Endothelial cell of umbilical vein (primary cell): ENCODE data around the gene SAMD14. TPM values are rescaled to one million over a fixed set of nuclear protein-coding genes. Genes with fewer than 3 reads are reported as not detected.

Experiments used
- BruUV-seq: library from RNA; stranded (reverse); fragments of 400-500 nt; replicated peaks from 2 replicates; lab custom pipeline; 2021; lab: Mats Ljungman, UMichigan
- CTCF ChIA-PET: fragments of 300-600, 350-600 bp; sonication (Branson Sonifier 250); formaldehyde crosslinking; loops from one replicate; lab custom pipeline; 2021; ENCODE audit warnings: antibody characterized with exemption, inconsistent platforms; lab: Charles Lee
- POLR2A ChIA-PET: fragments of 300-600, 350-600 bp; sonication (Branson Sonifier 250); formaldehyde crosslinking; loops from one replicate; lab custom pipeline; 2021; ENCODE audit warnings: antibody characterized with exemption, inconsistent platforms; lab: Charles Lee
- DNase-seq: peaks from one replicate; pipeline ENCODE4 v3.0.0-alpha.2; 2011; ENCODE audit warnings: low read depth, low spot score
- FAIRE-seq: peaks from 2 replicates; lab custom pipeline; 2011; peaks lifted over from hg19 to GRCh38; lab: Jason Lieb, UNC
- H2AFZ ChIP-seq: 2 replicates; pipeline ENCODE4 v1.6.0; 2012; ENCODE audit warnings: low read depth, low read length, control low read depth, inconsistent platforms
- H3K27ac ChIP-seq: 2 replicates; pipeline ENCODE4 v1.5.1; 2011; ENCODE audit warnings: low read depth, mild to moderate bottlenecking, control low read depth, low read length, moderate library complexity; ENCODE audit not compliant: insufficient read depth
- H3K27me3 ChIP-seq, 2 experiments: 2 replicates each; pipeline versions ENCODE4 v1.6.0 to v1.6.1; 2011; ENCODE audit warnings: low read length in 2 of 2, mixed read lengths in 1 of 2; ENCODE audit not compliant: control insufficient read depth in 2 of 2, insufficient read depth in 2 of 2
- H3K36me3 ChIP-seq, 2 experiments: 2 replicates in 1 of 2; 3 replicates in 1 of 2; pipeline ENCODE4 v1.5.1; 2011; ENCODE audit warnings: low read length in 2 of 2, mild to moderate bottlenecking in 1 of 2, moderate library complexity in 1 of 2; ENCODE audit not compliant: control insufficient read depth in 2 of 2, insufficient read depth in 2 of 2; ENCODE audit errors: extremely low read depth in 1 of 2
- H3K4me1 ChIP-seq: 3 replicates; pipeline ENCODE4 v1.5.1; 2011; ENCODE audit warnings: mild to moderate bottlenecking, low read length; ENCODE audit not compliant: control insufficient read depth, insufficient read depth; ENCODE audit errors: extremely low read depth
- H3K4me2 ChIP-seq: 2 replicates; pipeline ENCODE4 v1.6.1; 2011; ENCODE audit warnings: low read length, control low read depth, mixed read lengths; ENCODE audit not compliant: insufficient read depth
- H3K4me3 ChIP-seq, 3 experiments: fragments of 200-600 bp in 1 of 3; sonication (generic), shearing (Covaris generic) in 1 of 3; replicated peaks in 1 of 3; 2 replicates each; pipeline ENCODE4 v1.5.1; 2011 to 2016; ENCODE audit warnings: control low read depth in 3 of 3, low read length in 3 of 3, mild to moderate bottlenecking in 2 of 3, inconsistent platforms in 1 of 3, low read depth in 1 of 3, moderate library complexity in 1 of 3; ENCODE audit not compliant: insufficient read depth in 1 of 3
- H3K79me2 ChIP-seq: 2 replicates; pipeline ENCODE4 v1.6.0; 2012; ENCODE audit warnings: low read length, inconsistent platforms; ENCODE audit not compliant: control insufficient read depth, insufficient read depth
- H3K9ac ChIP-seq: replicated peaks from 2 replicates; pipeline ENCODE3; 2011; ENCODE audit warnings: low read length, control low read depth; ENCODE audit not compliant: insufficient read depth; ENCODE audit errors: extremely low read depth
- H3K9me1 ChIP-seq: replicated peaks from 3 replicates; pipeline ENCODE4 v1.6.0; 2011; ENCODE audit warnings: mild to moderate bottlenecking, low read length; ENCODE audit not compliant: control insufficient read depth, insufficient read depth; ENCODE audit errors: extremely low read depth
- H3K9me3 ChIP-seq: replicated peaks from 2 replicates; pipeline ENCODE4 v1.5.1; 2012; ENCODE audit warnings: low read length, inconsistent platforms; ENCODE audit not compliant: control insufficient read depth, insufficient read depth
- H4K20me1 ChIP-seq: replicated peaks from 2 replicates; pipeline ENCODE3; 2011; ENCODE audit warnings: mild to moderate bottlenecking, low read length; ENCODE audit not compliant: control insufficient read depth, insufficient read depth; ENCODE audit errors: extremely low read depth
- CTCF ChIP-seq, 2 donors: IDR thresholded peaks; 1 replicate in 1 of 2; 2 replicates in 1 of 2; pipeline ENCODE4 v1.5.1; 2011; ENCODE audit warnings: low read length in 2 of 2, mild to moderate bottlenecking in 2 of 2, moderate library complexity in 2 of 2, control low read depth in 1 of 2, inconsistent platforms in 1 of 2, low read depth in 1 of 2; ENCODE audit not compliant: insufficient read depth in 1 of 2; ENCODE audit errors: extremely low read depth in 1 of 2
- EZH2 ChIP-seq: IDR thresholded peaks from 2 replicates; pipeline ENCODE4 v1.6.1; 2012; ENCODE audit warnings: borderline replicate concordance, low read depth, mild to moderate bottlenecking, moderate library complexity, low read length, inconsistent platforms; ENCODE audit not compliant: severe bottlenecking
- FOS ChIP-seq: IDR thresholded peaks from 2 replicates; pipeline ENCODE4 v1.6.1; 2011; ENCODE audit warnings: mild to moderate bottlenecking, low read length, moderate library complexity, borderline replicate concordance; ENCODE audit not compliant: insufficient read depth
- GATA2 ChIP-seq: IDR thresholded peaks from 2 replicates; pipeline ENCODE4 v1.7.0; 2011; ENCODE audit warnings: low read depth, mild to moderate bottlenecking, moderate library complexity, mixed read lengths, low read length; ENCODE audit not compliant: insufficient read length, insufficient read depth
- JUN ChIP-seq: IDR thresholded peaks from 2 replicates; pipeline ENCODE4 v1.6.1; 2011; ENCODE audit warnings: borderline replicate concordance, low read depth; ENCODE audit not compliant: insufficient read length, insufficient read depth
- MAX ChIP-seq: IDR thresholded peaks from 2 replicates; pipeline ENCODE4 v1.6.1; 2011; ENCODE audit not compliant: insufficient read depth, insufficient read length
- MYC ChIP-seq: IDR thresholded peaks from one replicate; pipeline ENCODE4 v1.6.1; 2011; ENCODE audit warnings: mild to moderate bottlenecking, low read depth, low read length
- POLR2A ChIP-seq: IDR thresholded peaks from 2 replicates; pipeline ENCODE4 v1.6.1; 2012; ENCODE audit warnings: low read depth, mild to moderate bottlenecking, control low read depth, low read length
- POLR2AphosphoS5 ChIP-seq: IDR thresholded peaks from 2 replicates; pipeline ENCODE4 v1.6.1; 2012; ENCODE audit warnings: low read depth, mild to moderate bottlenecking, control low read depth, low read length, moderate library complexity; ENCODE audit not compliant: insufficient read depth
- dilution Hi-C: fragments of 300-500 bp; cut with MboI; formaldehyde crosslinking; loops from one replicate; pipeline ENCODE4 v1.15.0; 2019; ENCODE audit warnings: low sequenced_read_pairs; ENCODE audit not compliant: extremely low pct_ligation_motif_present
- intact Hi-C: fragments of 100-400 bp; cut with micrococcal nuclease; formaldehyde crosslinking; loops from one replicate; pipeline ENCODE4 v1.10.0; 2022
- polyA plus RNA-seq, 4 experiments: library from polyadenylated mRNA; depleted of rRNA in 3 of 4; stranded (reverse) in 3 of 4; unstranded in 1 of 4; fragments of >200 nt; gene quantifications; 2 replicates each; pipeline versions ENCODE4 v1.2.1 to v1.2.3, GENCODE V29; 2011 to 2012; ENCODE audit warnings: missing spikeins in 1 of 4
- total RNA-seq: library from RNA; stranded (reverse); gene quantifications from 2 replicates; pipeline ENCODE4 v1.2.3, GENCODE V29; 2021

Gene SAMD14
- total and polyA plus RNA-seq, 2 donors (not counting 3 experiments of a cell fraction or from before 2014, with no cell fraction given), result 6.8 to 15.6 TPM

GRCh38 chr17:50072130-50072529, 57.8 kb downstream of the SAMD14 start:
- intact Hi-C loops, result no loop called here
- no TSS peak for BruUV-seq
- dilution Hi-C loops, result no loop called here
- ChIA-PET CTCF (interaction anchor here (1.0 kb wide), 1 partner anchor 45 kb away, joined by 3 read pairs; no protein-coding TSS in a partner anchor), POLR2A (no interaction called here)
- H3K36me3 ChIP-seq, result peaks cover 11 to 35% of the 10 kb centered on the region in 2 experiments
- no peaks in the 10 kb centered on the region for H3K9me1 ChIP-seq
- no peak overlapping the region for H3K9ac ChIP-seq
- no peaks in the 10 kb centered on the region for H3K79me2 ChIP-seq
- H3K27me3 ChIP-seq, result no peaks in the 10 kb centered on the region
- H2AFZ ChIP-seq, result no peak overlapping the region
- no peaks in the 10 kb centered on the region for H3K4me1 ChIP-seq
- H3K9me3 ChIP-seq, result no peaks in the 10 kb centered on the region
- TF ChIP-seq MYC (no peak), POLR2A (no peak), POLR2AphosphoS5 (no peak), FOS (no peak), EZH2 (no peak), MAX (no peak), JUN (no peak), CTCF (IDR thresholded peaks at IDR 0.05; ENCODE audit: extremely low read depth in 1 of 2, insufficient read depth in 1 of 2, low read depth in 1 of 2, low read length in 2 of 2) (no peak), GATA2 (no peak)
- no peak overlapping the region for H3K4me2 ChIP-seq
- no peak overlapping the region for H3K4me3 ChIP-seq
- DNase-seq (no peak), FAIRE-seq (no peak)
- H3K27ac ChIP-seq, result no peak overlapping the region
- no peaks in the 10 kb centered on the region for H4K20me1 ChIP-seq
